Measurements from ENCODE around the gene GPS2.

Gene GPS2

DNA sequence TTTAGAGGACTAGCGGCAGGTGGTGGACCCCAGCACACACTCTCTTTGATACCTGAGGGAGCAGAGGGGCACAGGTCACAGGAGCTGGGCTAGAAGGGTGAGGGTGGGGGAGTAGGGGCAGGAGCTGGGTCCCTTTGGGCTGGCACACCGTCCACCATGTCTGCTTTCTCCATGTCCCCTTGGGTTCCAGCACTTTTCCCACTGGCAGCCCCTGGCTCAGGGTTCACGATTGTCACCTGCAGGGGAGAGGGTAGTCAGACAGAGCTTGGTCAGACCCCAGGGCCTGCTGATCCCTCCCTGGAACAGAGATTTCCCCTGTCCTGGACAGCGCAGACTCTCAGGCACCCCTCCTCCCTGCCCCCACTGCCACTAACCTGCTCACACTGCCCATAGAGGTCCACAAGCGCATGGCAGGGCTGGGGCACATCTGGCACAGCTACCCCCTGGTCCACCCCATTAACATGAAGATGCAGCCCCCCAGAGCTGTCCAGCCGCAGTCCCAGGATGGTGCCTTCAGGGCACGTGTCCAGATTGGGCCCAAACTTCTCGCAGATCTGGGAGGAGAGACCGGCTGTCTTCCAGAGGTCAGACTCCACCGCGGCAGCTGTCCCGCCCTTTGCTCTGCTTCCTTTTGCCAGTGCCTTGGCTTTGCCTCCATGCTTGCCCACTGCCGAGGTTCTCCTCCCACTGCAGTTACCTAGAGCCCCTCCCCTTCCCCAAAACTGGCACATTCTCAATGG, 3.1 kb upstream of the GPS2 start:
- in situ Hi-C loops (cut with MboI; ENCODE audit: low sequenced_read_pairs), result no loop called here
- Histone ChIP-seq H3K4me1 (peaks cover 10% of the 10 kb centered on the region), H3K9me3 (no peaks in the 10 kb centered on the region), H3K36me3 (replicated peaks) (peaks cover 82% of the 10 kb centered on the region), H3K27me3 (ENCODE audit: low read depth) (no peaks in the 10 kb centered on the region), H3K4me3 (no peak overlapping the region)
- DNase-seq (ENCODE audit: low spot score in 2 of 2), result no peak

DNA sequence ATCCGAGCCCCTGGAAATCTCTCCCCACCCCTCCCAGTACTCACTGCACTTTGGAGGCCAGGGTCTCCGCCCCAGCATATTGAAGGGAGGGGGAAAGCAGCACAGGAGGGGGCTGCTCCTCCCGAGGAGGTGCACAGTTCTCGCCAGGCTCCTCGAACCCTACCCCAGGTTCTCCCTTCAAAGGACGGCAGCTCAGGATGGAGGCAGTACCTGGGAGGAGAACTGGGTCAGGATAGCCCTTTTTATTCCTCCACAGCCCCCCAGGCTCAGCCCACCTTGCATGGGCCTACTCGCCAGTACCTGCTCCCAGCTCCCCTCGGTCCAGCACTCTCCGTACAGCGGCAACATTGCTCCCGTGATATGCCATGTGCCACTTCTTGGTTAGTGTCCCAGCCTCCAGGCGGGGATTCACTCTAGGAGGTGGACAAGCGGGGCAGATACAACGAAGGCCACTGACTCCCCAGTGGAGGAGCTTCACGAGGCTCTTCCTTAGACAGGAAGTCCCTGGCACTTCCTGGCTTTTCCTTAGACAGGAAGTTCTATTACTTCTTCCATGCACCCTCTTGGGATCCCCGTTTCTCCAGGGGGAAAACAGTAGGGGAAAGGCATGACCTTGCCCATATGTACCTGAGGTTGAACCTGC, 2.1 kb upstream of the GPS2 start:
- Histone ChIP-seq H3K9me3 (no peaks in the 10 kb centered on the region), H3K27me3 (ENCODE audit: low read depth) (no peaks in the 10 kb centered on the region), H3K4me1 (peaks cover 10% of the 10 kb centered on the region), H3K4me3 (no peak overlapping the region), H3K36me3 (replicated peaks) (peaks cover 82% of the 10 kb centered on the region)
- in situ Hi-C loops (cut with MboI; ENCODE audit: low sequenced_read_pairs), result no loop called here
- DNase-seq (ENCODE audit: low spot score in 2 of 2), result no peak

- DNase-seq (ENCODE audit: low spot score in 2 of 2), result no peak
- no peaks in the 10 kb centered on the region for H3K9me3 ChIP-seq
- H3K27me3 ChIP-seq (ENCODE audit: low read depth), result no peaks in the 10 kb centered on the region
- H3K36me3 ChIP-seq (replicated peaks), result peaks cover 78% of the 10 kb centered on the region
- in situ Hi-C loops (cut with MboI; ENCODE audit: low sequenced_read_pairs), result no loop called here
- peaks cover 10% of the 10 kb centered on the region for H3K4me1 ChIP-seq
- H3K4me3 ChIP-seq, result peak overlapping the region; percentile 58
These were observed 543 bp upstream of the GPS2 start for GRCh38 chr17:7315570-7316235.

DNA sequence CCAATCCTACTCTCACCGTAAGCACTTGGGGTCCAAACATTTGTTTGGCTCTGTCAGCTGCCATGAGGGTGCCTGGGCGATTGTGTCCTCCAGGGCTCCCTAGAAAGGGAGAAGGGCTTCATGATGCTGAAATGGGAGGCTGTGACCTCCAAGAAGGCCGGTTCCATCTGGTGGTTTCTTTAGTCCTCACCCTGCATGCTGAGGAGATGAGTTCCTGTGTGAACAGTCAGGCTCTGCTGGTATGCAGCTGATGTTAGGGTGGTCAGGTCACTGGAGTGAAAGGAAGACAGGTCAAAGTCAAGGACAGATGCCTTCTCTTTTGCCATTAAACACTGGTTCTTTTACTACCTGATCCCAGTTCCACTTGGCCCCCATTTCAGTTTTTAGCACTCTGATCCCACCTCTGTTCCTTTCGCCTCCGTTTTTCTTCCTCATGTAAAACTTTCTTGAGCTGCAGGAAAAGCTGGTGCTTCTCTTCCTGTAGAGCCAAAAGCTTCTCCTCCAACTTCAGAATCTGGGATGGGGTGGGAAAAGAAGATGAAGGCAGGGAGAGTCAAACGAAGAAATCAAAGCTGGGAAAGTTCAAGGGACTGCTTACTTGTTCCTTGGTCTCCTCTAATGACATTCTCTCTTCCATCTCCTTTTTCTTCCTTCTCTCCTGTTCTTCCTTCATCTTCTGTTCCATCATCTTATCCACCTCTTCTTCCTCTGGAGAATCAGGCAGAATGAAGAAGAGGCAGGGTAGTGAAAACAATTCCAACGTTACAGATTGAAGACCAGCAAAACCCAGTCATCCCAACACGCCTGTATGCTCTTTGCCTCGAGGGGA, 1.1 kb downstream of the GPS2 start:
- no peak for DNase-seq (ENCODE audit: low spot score in 2 of 2)
- H3K4me3 ChIP-seq, result peak overlapping the region; percentile 58
- in situ Hi-C loops (cut with MboI; ENCODE audit: low sequenced_read_pairs), result no loop called here
- no peaks in the 10 kb centered on the region for H3K9me3 ChIP-seq
- H3K4me1 ChIP-seq, result peaks cover 12% of the 10 kb centered on the region
- peaks cover 87% of the 10 kb centered on the region for H3K36me3 ChIP-seq (replicated peaks)
- no peaks in the 10 kb centered on the region for H3K27me3 ChIP-seq (ENCODE audit: low read depth)

GRCh38 chr17:7313088-7313889, 1.9 kb downstream of the GPS2 start:
- H3K36me3 ChIP-seq (replicated peaks), result peaks cover 87% of the 10 kb centered on the region
- H3K4me3 ChIP-seq, result no peak overlapping the region
- no peaks in the 10 kb centered on the region for H3K9me3 ChIP-seq
- in situ Hi-C loops (cut with MboI; ENCODE audit: low sequenced_read_pairs), result no loop called here
- H3K27me3 ChIP-seq (ENCODE audit: low read depth), result no peaks in the 10 kb centered on the region
- H3K4me1 ChIP-seq, result peaks cover 12% of the 10 kb centered on the region
- DNase-seq (ENCODE audit: low spot score in 2 of 2), result peak in 1 of 2 experiments; percentile 57

- H3K4me1 ChIP-seq, result peaks cover 12% of the 10 kb centered on the region
- H3K9me3 ChIP-seq, result no peaks in the 10 kb centered on the region
- in situ Hi-C loops (cut with MboI; ENCODE audit: low sequenced_read_pairs), result no loop called here
- H3K27me3 ChIP-seq (ENCODE audit: low read depth), result no peaks in the 10 kb centered on the region
- peaks cover 86% of the 10 kb centered on the region for H3K36me3 ChIP-seq (replicated peaks)
- no peak overlapping the region for H3K4me3 ChIP-seq
- no peak for DNase-seq (ENCODE audit: low spot score in 2 of 2)
These were observed 2.6 kb downstream of the GPS2 start for GRCh38 chr17:7312432-7313087.

DNA sequence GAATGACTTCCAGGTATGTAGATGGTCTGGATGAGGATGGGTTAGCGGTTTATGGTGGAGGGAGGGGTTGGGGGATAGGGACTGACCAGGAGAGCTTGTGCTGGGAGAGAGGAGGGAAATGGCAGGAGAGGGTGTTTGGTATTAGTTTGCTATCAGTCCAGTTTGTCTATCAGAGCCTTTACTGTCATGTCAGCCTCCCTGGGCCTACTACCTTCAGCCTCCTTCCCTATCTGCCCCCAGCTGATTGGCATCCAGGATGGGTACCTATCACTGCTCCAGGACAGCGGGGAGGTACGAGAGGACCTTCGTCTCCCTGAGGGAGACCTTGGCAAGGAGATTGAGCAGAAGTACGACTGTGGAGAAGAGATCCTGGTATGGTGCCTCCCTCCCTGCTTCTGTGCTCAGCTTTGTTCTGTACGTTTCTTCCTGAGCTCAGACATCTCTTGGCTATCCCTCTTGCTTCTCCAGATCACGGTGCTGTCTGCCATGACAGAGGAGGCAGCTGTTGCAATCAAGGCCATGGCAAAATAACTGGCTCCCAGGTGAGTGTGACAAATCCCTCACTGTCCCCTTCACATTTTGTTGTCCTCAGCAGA, 4.0 kb downstream of the GPS2 start:
- peaks cover 75% of the 10 kb centered on the region for H3K36me3 ChIP-seq (replicated peaks)
- no peaks in the 10 kb centered on the region for H3K27me3 ChIP-seq (ENCODE audit: low read depth)
- in situ Hi-C loops (cut with MboI; ENCODE audit: low sequenced_read_pairs), result no loop called here
- DNase-seq (ENCODE audit: low spot score in 2 of 2), result no peak
- no peak overlapping the region for H3K4me3 ChIP-seq
- H3K4me1 ChIP-seq, result peaks cover 12% of the 10 kb centered on the region
- no peaks in the 10 kb centered on the region for H3K9me3 ChIP-seq

GRCh38 chr17:7309628-7310027, 5.5 kb downstream of the GPS2 start:
- Histone ChIP-seq H3K9me3 (no peaks in the 10 kb centered on the region), H3K36me3 (replicated peaks) (peaks cover 65% of the 10 kb centered on the region), H3K4me3 (peak overlapping the region; percentile 90), H3K27me3 (ENCODE audit: low read depth) (no peaks in the 10 kb centered on the region), H3K4me1 (peaks cover 7% of the 10 kb centered on the region)
- in situ Hi-C loops (cut with MboI; ENCODE audit: low sequenced_read_pairs), result no loop called here
- DNase-seq (ENCODE audit: low spot score in 2 of 2), result no peak

DNA sequence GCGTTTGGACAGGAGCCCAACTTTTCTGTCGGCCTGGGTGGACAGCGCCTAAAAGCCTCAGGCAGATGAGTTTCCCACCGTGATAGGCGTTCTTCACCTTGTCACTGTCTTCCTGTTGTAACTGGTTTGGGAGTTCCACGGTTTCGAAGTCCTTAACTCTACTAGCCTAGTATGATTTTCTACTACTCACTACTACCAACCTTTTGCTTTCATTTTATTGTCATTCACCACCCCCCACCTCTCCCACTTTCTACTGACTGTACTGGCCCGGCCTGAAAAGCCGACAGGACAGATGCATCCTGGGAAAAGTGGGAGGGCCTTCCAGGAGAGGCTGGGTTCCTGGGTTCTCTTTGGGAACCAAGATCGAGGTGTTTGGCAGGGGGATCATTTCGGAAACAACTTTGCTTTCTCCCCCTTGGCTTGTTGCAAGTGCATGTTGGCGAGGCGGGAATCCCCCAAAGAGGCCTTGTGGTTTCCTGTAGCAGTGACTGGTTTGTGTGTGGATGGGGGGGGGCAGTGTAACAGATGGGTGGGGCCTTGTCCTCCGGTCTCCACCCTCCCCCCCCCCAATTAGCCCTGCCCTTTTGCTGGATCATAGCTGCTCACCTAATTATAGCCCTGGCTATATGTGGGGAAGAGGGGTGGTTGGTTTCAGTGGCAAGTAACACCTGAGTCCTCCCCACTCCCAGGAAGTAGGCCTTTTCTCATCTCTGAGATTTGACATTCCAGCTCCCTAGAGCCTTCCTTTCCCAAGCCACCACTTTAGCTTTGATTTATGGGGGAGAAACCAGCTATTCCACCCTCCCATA, 6.3 kb downstream of the GPS2 start:
- no peaks in the 10 kb centered on the region for H3K9me3 ChIP-seq
- H3K4me1 ChIP-seq, result peaks cover 3% of the 10 kb centered on the region
- peak; percentile 83 to 90 for DNase-seq (ENCODE audit: low spot score in 2 of 2)
- no peaks in the 10 kb centered on the region for H3K27me3 ChIP-seq (ENCODE audit: low read depth)
- in situ Hi-C loops (cut with MboI; ENCODE audit: low sequenced_read_pairs), result no loop called here
- peak overlapping the region; percentile 90 for H3K4me3 ChIP-seq
- peaks cover 59% of the 10 kb centered on the region for H3K36me3 ChIP-seq (replicated peaks)

GRCh38 chr17:7307686-7308624, 7.2 kb downstream of the GPS2 start:
- peak in 1 of 2 experiments; percentile 70 for DNase-seq (ENCODE audit: low spot score in 2 of 2)
- Histone ChIP-seq H3K4me3 (peak overlapping the region; percentile 90), H3K9me3 (no peaks in the 10 kb centered on the region), H3K36me3 (replicated peaks) (peaks cover 50% of the 10 kb centered on the region), H3K4me1 (peaks cover 3% of the 10 kb centered on the region), H3K27me3 (ENCODE audit: low read depth) (no peaks in the 10 kb centered on the region)
- in situ Hi-C loops (cut with MboI; ENCODE audit: low sequenced_read_pairs), result no loop called here

Measured in HAP-1 (cell line).